ENCODE data around the gene SH3PXD2A. TPM values are rescaled to one million over a fixed set of nuclear protein-coding genes. Genes with fewer than 3 reads are reported as not detected.

SH3PXD2A gene
- total RNA-seq, 1 experiment from 2014 or later = 0.07 TPM

GRCh38 chr10:103822107-103822716, 33.2 kb downstream of the SH3PXD2A start:
- Histone ChIP-seq H3K4me3 (ENCODE audit: low read length) (no peak overlapping the region), H3K79me2 (ENCODE audit: low read length) (no peaks in the 10 kb centered on the region)

GRCh38 chr10:103820101-103821062, 35.0 kb downstream of the SH3PXD2A start:
- H3K4me1 ChIP-seq (ENCODE audit: low read length) = peaks cover 3% of the 10 kb centered on the region; the same call in 1 of the 2 replicates

More at GRCh38 chr10:103822107-103822716, 33.2 kb downstream of the SH3PXD2A start:
- no peak overlapping the region for H2AFZ ChIP-seq (ENCODE audit: low read length)
- no peak overlapping the region for H3K9ac ChIP-seq (ENCODE audit: low read length)
- H4K20me1 ChIP-seq (ENCODE audit: insufficient read depth, low read depth, low read length) = no peaks in the 10 kb centered on the region
- H3K4me2 ChIP-seq (ENCODE audit: low read depth, low read length, poor library complexity, severe bottlenecking) = no peak overlapping the region
- no peaks in the 10 kb centered on the region for H3K27me3 ChIP-seq (ENCODE audit: low read length)
- no peak for DNase-seq
- H3K9me3 ChIP-seq (ENCODE audit: low read length) = no peaks in the 10 kb centered on the region
- H3K27ac ChIP-seq (ENCODE audit: low read length) = no peak overlapping the region
- H3K36me3 ChIP-seq (ENCODE audit: insufficient read depth, low read length) = no peaks in the 10 kb centered on the region
- no peaks in the 10 kb centered on the region for H3K9me2 ChIP-seq (replicated peaks; ENCODE audit: insufficient read depth, low read length)
- H3K4me1 ChIP-seq (ENCODE audit: low read length) = no peaks in the 10 kb centered on the region

GRCh38 chr10:103819493-103819892, 35.9 kb downstream of the SH3PXD2A start:
- Histone ChIP-seq H3K9me2 (replicated peaks; ENCODE audit: insufficient read depth, low read length) (no peaks in the 10 kb centered on the region), H3K79me2 (ENCODE audit: low read length) (no peaks in the 10 kb centered on the region), H3K4me2 (ENCODE audit: low read depth, low read length, poor library complexity, severe bottlenecking) (no peak overlapping the region), H3K27ac (ENCODE audit: low read length) (no peak overlapping the region), H3K27me3 (ENCODE audit: low read length) (no peaks in the 10 kb centered on the region), H2AFZ (ENCODE audit: low read length) (no peak overlapping the region), H3K9me3 (ENCODE audit: low read length) (no peaks in the 10 kb centered on the region), H3K9ac (ENCODE audit: low read length) (no peak overlapping the region), H3K36me3 (ENCODE audit: insufficient read depth, low read length) (no peaks in the 10 kb centered on the region), H4K20me1 (ENCODE audit: insufficient read depth, low read depth, low read length) (no peaks in the 10 kb centered on the region), H3K4me3 (ENCODE audit: low read length) (no peak overlapping the region), H3K4me1 (ENCODE audit: low read length) (peaks cover 3% of the 10 kb centered on the region; the same call in 1 of the 2 replicates)
- no peak for DNase-seq

More at GRCh38 chr10:103820101-103821062, 35.0 kb downstream of the SH3PXD2A start:
- no peaks in the 10 kb centered on the region for H3K27me3 ChIP-seq (ENCODE audit: low read length)
- H3K36me3 ChIP-seq (ENCODE audit: insufficient read depth, low read length) = no peaks in the 10 kb centered on the region
- H2AFZ ChIP-seq (ENCODE audit: low read length) = no peak overlapping the region
- H3K4me3 ChIP-seq (ENCODE audit: low read length) = no peak overlapping the region
- H3K9me3 ChIP-seq (ENCODE audit: low read length) = no peaks in the 10 kb centered on the region
- no peaks in the 10 kb centered on the region for H3K9me2 ChIP-seq (replicated peaks; ENCODE audit: insufficient read depth, low read length)
- no peak overlapping the region for H3K9ac ChIP-seq (ENCODE audit: low read length)
- H3K79me2 ChIP-seq (ENCODE audit: low read length) = no peaks in the 10 kb centered on the region
- DNase-seq = no peak
- H4K20me1 ChIP-seq (ENCODE audit: insufficient read depth, low read depth, low read length) = no peaks in the 10 kb centered on the region
- H3K27ac ChIP-seq (ENCODE audit: low read length) = no peak overlapping the region
- H3K4me2 ChIP-seq (ENCODE audit: low read depth, low read length, poor library complexity, severe bottlenecking) = no peak overlapping the region

GRCh38 chr10:103818765-103819374, 36.5 kb downstream of the SH3PXD2A start:
- Histone ChIP-seq H3K79me2 (ENCODE audit: low read length) (no peaks in the 10 kb centered on the region), H3K9ac (ENCODE audit: low read length) (no peak overlapping the region), H3K4me2 (ENCODE audit: low read depth, low read length, poor library complexity, severe bottlenecking) (no peak overlapping the region), H3K36me3 (ENCODE audit: insufficient read depth, low read length) (no peaks in the 10 kb centered on the region), H3K4me1 (ENCODE audit: low read length) (peaks cover 3% of the 10 kb centered on the region; the same call in 1 of the 2 replicates), H3K4me3 (ENCODE audit: low read length) (no peak overlapping the region), H3K27me3 (ENCODE audit: low read length) (no peaks in the 10 kb centered on the region), H3K9me3 (ENCODE audit: low read length) (no peaks in the 10 kb centered on the region), H2AFZ (ENCODE audit: low read length) (no peak overlapping the region), H3K9me2 (replicated peaks; ENCODE audit: insufficient read depth, low read length) (no peaks in the 10 kb centered on the region), H4K20me1 (ENCODE audit: insufficient read depth, low read depth, low read length) (no peaks in the 10 kb centered on the region), H3K27ac (ENCODE audit: low read length) (no peak overlapping the region)
- no peak for DNase-seq

- H3K27ac ChIP-seq (ENCODE audit: low read length) = no peak overlapping the region
- H3K9ac ChIP-seq (ENCODE audit: low read length) = no peak overlapping the region
- no peaks in the 10 kb centered on the region for H3K9me3 ChIP-seq (ENCODE audit: low read length)
- H3K27me3 ChIP-seq (ENCODE audit: low read length) = no peaks in the 10 kb centered on the region
- no peaks in the 10 kb centered on the region for H4K20me1 ChIP-seq (ENCODE audit: insufficient read depth, low read depth, low read length)
- no peak for DNase-seq
- no peak overlapping the region for H3K4me2 ChIP-seq (ENCODE audit: low read depth, low read length, poor library complexity, severe bottlenecking)
- no peaks in the 10 kb centered on the region for H3K79me2 ChIP-seq (ENCODE audit: low read length)
- no peaks in the 10 kb centered on the region for H3K36me3 ChIP-seq (ENCODE audit: insufficient read depth, low read length)
- no peak overlapping the region for H2AFZ ChIP-seq (ENCODE audit: low read length)
- H3K4me3 ChIP-seq (ENCODE audit: low read length) = no peak overlapping the region
- no peaks in the 10 kb centered on the region for H3K9me2 ChIP-seq (replicated peaks; ENCODE audit: insufficient read depth, low read length)
- H3K4me1 ChIP-seq (ENCODE audit: low read length) = peaks cover 3% of the 10 kb centered on the region; the same call in 1 of the 2 replicates
Measured at GRCh38 chr10:103818105-103818504, 37.3 kb downstream of the SH3PXD2A start.

GRCh38 chr10:103816431-103816830, 38.9 kb downstream of the SH3PXD2A start:
- no peak overlapping the region for H3K4me2 ChIP-seq (ENCODE audit: low read depth, low read length, poor library complexity, severe bottlenecking)
- DNase-seq = no peak
- no peak overlapping the region for H2AFZ ChIP-seq (ENCODE audit: low read length)

GRCh38 chr10:103814626-103815370, 40.6 kb downstream of the SH3PXD2A start:
- H3K9me2 ChIP-seq (replicated peaks; ENCODE audit: insufficient read depth, low read length) = no peaks in the 10 kb centered on the region
- H3K36me3 ChIP-seq (ENCODE audit: insufficient read depth, low read length) = no peaks in the 10 kb centered on the region
- no peak overlapping the region for H3K27ac ChIP-seq (ENCODE audit: low read length)
- H3K4me1 ChIP-seq (ENCODE audit: low read length) = peaks cover 3% of the 10 kb centered on the region; the same call in 1 of the 2 replicates
- H3K9ac ChIP-seq (ENCODE audit: low read length) = no peak overlapping the region
- no peak for DNase-seq
- no peaks in the 10 kb centered on the region for H3K9me3 ChIP-seq (ENCODE audit: low read length)
- H3K4me2 ChIP-seq (ENCODE audit: low read depth, low read length, poor library complexity, severe bottlenecking) = no peak overlapping the region
- no peaks in the 10 kb centered on the region for H3K79me2 ChIP-seq (ENCODE audit: low read length)
- no peaks in the 10 kb centered on the region for H4K20me1 ChIP-seq (ENCODE audit: insufficient read depth, low read depth, low read length)
- H3K27me3 ChIP-seq (ENCODE audit: low read length) = no peaks in the 10 kb centered on the region
- H3K4me3 ChIP-seq (ENCODE audit: low read length) = no peak overlapping the region
- no peak overlapping the region for H2AFZ ChIP-seq (ENCODE audit: low read length)

More at GRCh38 chr10:103816431-103816830, 38.9 kb downstream of the SH3PXD2A start:
- Histone ChIP-seq H3K9me3 (ENCODE audit: low read length) (no peaks in the 10 kb centered on the region), H3K79me2 (ENCODE audit: low read length) (no peaks in the 10 kb centered on the region), H3K27ac (ENCODE audit: low read length) (no peak overlapping the region), H3K27me3 (ENCODE audit: low read length) (no peaks in the 10 kb centered on the region), H3K4me1 (ENCODE audit: low read length) (peaks cover 3% of the 10 kb centered on the region; the same call in 1 of the 2 replicates), H3K36me3 (ENCODE audit: insufficient read depth, low read length) (no peaks in the 10 kb centered on the region), H3K9ac (ENCODE audit: low read length) (no peak overlapping the region), H3K4me3 (ENCODE audit: low read length) (no peak overlapping the region), H3K9me2 (replicated peaks; ENCODE audit: insufficient read depth, low read length) (no peaks in the 10 kb centered on the region), H4K20me1 (ENCODE audit: insufficient read depth, low read depth, low read length) (no peaks in the 10 kb centered on the region)

Measured in Karpas-422 (cell line).